Measurements from ENCODE around the gene WSB2. TPM values are rescaled to one million over a fixed set of nuclear protein-coding genes. Genes with fewer than 3 reads are reported as not detected.

The WSB2 gene
- total and polyA plus RNA-seq, 11 donors = 51.8 to 162 (median 105) TPM

DNA sequence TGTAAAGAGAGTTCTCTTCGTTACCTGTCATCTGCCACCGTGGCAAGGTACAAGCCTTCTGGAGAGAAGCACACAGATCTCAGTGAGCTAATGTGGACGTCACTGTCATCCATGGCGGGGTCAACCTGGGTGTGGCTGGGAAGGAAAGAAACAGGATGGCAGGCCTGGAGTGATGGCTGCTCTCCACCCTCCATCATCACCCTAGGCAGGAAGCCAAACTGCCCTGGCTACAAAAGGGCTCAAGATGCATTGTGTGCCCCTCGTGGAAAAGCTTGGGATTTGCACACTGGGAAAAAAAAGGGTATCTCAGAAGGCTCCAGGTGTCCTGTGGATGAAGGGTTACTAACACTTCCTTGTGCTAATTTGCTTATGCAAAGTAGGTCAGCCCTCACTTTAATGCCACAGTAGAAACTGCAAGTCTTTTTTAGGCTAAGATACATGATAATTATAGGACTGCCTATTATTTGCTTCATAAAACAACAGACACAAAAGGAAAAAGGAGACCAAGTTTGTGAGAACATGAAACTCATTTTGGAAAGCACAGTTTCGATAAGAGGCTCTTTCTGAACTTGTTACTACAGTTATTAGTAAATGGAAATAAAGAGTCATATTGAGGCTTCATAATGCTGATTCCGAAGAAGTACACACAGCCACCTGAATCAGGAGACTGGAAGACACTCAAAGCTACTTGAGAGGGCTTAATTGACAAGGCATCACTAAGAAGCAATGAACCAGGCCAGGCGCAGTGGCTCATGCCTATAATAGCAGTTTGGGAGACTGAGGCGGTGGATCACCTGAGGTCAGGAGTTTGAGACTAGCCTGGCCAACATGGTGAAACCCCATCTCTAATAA is 25.6 kb downstream of the WSB2 start:
- intact Hi-C loops (cut with DNase I) = loop anchor here in 8 of 10 donors (5.0 to 10.0 kb wide), 2 partner anchors 158 to 161 kb away; no protein-coding TSS in a partner anchor
- no peak overlapping the region for H3K27ac ChIP-seq
- peaks cover 0 to 6% (median 0%) of the 10 kb centered on the region in 12 donors for H3K4me1 ChIP-seq
- no peak overlapping the region for H3K4me3 ChIP-seq
- H3K9me3 ChIP-seq = no peaks in the 10 kb centered on the region
- no peaks in the 10 kb centered on the region for H3K27me3 ChIP-seq
- no peak for DNase-seq
- WGBS, 4 donors = 75 to 83% (median 80%) methylated on average over 9 of the region's 9 CpGs
- ATAC-seq = peak in 3 of 4 donors; percentile 29 to 44 (median 35)
- peaks cover 0 to 100% (median 100%) of the 10 kb centered on the region in 9 donors for H3K36me3 ChIP-seq
- TF ChIP-seq POLR2A (IDR thresholded peaks at IDR 0.05) = no peak
- TF ChIP-seq, protein P1, sequence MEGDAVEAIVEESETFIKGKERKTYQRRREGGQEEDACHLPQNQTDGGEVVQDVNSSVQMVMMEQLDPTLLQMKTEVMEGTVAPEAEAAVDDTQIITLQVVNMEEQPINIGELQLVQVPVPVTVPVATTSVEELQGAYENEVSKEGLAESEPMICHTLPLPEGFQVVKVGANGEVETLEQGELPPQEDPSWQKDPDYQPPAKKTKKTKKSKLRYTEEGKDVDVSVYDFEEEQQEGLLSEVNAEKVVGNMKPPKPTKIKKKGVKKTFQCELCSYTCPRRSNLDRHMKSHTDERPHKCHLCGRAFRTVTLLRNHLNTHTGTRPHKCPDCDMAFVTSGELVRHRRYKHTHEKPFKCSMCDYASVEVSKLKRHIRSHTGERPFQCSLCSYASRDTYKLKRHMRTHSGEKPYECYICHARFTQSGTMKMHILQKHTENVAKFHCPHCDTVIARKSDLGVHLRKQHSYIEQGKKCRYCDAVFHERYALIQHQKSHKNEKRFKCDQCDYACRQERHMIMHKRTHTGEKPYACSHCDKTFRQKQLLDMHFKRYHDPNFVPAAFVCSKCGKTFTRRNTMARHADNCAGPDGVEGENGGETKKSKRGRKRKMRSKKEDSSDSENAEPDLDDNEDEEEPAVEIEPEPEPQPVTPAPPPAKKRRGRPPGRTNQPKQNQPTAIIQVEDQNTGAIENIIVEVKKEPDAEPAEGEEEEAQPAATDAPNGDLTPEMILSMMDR (IDR thresholded peaks at IDR 0.05) = peak in 1 of 12 donors; percentile 6

DNA sequence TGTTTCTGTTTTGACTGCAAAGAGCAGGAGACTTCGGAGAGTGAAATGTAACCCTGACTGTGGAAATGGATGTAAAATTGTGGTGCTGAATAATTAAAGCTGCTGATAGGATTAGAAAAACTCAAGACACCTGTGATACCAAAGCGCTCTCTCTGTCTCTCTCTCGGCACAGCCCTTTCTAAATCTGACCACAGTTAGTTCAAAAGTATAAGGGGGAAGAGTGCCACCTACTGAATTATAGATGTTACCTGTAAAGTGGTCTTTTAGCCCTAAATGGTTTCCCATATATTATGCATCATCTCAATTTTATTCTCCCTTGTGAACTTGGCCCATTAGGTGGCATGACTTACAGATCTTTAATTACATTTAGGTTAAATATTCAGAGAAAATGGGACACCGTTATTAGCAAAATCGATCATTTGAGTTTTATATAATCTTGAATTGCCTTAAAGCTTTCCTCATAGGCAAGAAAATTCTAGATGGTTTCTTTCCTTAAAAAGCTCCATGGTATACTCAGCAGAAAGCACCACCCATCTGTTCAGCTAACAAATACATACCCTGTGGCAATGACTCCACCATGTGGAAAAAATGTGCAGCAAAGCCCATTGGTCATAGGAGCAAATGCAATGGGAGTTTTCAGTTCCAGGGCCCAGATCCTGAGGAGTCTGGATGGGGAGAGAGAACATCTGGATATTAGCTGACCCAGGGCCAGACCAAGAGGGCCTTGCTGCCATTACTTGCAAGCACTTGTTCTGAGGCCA is 26.4 kb downstream of the WSB2 start:
- H3K36me3 ChIP-seq = peaks cover 0 to 100% (median 99%) of the 10 kb centered on the region in 9 donors
- H3K27ac ChIP-seq = no peak overlapping the region
- TF ChIP-seq, protein P1 (IDR thresholded peaks at IDR 0.05) = peak in 9 of 12 donors; percentile 14 to 43 (median 33)
- no peak for TF ChIP-seq POLR2A (IDR thresholded peaks at IDR 0.05)
- DNase-seq (no peak), ATAC-seq (peak in 3 of 4 donors; percentile 60 to 75 (median 66))
- no peak overlapping the region for H3K4me3 ChIP-seq
- no peaks in the 10 kb centered on the region for H3K9me3 ChIP-seq
- 92 to 97% (median 95%) methylated on average over 5 of the region's 5 CpGs for WGBS, 4 donors
- intact Hi-C loops (cut with DNase I) = loop anchor here in 8 of 10 donors (5.0 to 10.0 kb wide), 2 partner anchors 157 to 160 kb away; no protein-coding TSS in a partner anchor
- peaks cover 0 to 6% (median 0%) of the 10 kb centered on the region in 12 donors for H3K4me1 ChIP-seq
- H3K27me3 ChIP-seq = no peaks in the 10 kb centered on the region

DNA sequence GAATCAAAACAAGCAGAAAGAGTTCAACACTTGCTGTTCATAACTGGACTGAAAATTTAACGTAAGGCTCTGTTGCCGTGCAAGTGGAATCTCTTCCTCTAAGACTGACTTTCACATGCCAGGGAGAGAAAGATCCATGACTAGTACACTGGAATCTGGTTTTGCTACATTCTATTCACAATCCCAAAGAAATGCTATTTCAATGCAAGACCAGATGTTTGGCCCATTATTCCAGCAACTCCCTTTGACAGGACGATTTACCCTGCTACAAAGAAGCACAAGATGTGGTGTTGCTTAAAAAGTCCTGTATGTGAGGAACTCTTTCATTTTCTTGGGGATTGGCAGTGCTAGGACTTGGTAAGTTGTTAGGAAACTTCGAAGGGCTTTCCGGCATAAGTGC is 27.1 kb downstream of the WSB2 start:
- Histone ChIP-seq H3K4me3 (no peak overlapping the region), H3K27ac (no peak overlapping the region), H3K36me3 (peaks cover 0 to 100% (median 98%) of the 10 kb centered on the region in 9 donors), H3K4me1 (peaks cover 0 to 6% (median 0%) of the 10 kb centered on the region in 12 donors), H3K9me3 (no peaks in the 10 kb centered on the region), H3K27me3 (no peaks in the 10 kb centered on the region)
- intact Hi-C loops (cut with DNase I) = loop anchor here in 7 of 10 donors (10.0 kb wide), 1 partner anchor 159 kb away; no protein-coding TSS in a partner anchor
- TF ChIP-seq, protein P1 (IDR thresholded peaks at IDR 0.05) = no peak
- no peak for TF ChIP-seq POLR2A (IDR thresholded peaks at IDR 0.05)
- DNase-seq (no peak), ATAC-seq (no peak)
- 86 to 93% (median 93%) methylated on average over 5 of the region's 5 CpGs for WGBS, 4 donors
